ENCODE data around the gene TSN. TPM values are rescaled to one million over a fixed set of nuclear protein-coding genes. Genes with fewer than 3 reads are reported as not detected.
A peak's percentile ranks its signal among the peaks of the same experiment; 100 is the strongest.

The TSN gene
- total and polyA plus RNA-seq, 10 of the 15 experiments (the other 5 are each of a cell fraction or from before 2014, with no cell fraction given) = 45.6 to 102 (median 59.2) TPM

GRCh38 chr2:121736140-121736461 is 19.4 kb upstream of the TSN start:
- BruUV-seq (replicated peaks) = no TSS peak
- ChIA-PET POLR2A (interaction anchor here (0.6 to 2.9 kb wide), 11 partner anchors 8 to 289 kb away, joined by 3 to 19 read pairs (median 5); partner anchors contain the start of genes CLASP1 and RNU4ATAC), RAD21 (ENCODE audit: unreplicated experiment) (interaction anchor here (1.0 kb wide), 1 partner anchor 233 kb away, joined by 3 read pairs; no protein-coding TSS in a partner anchor), CTCF (interaction anchor here (0.6 to 1.9 kb wide), 6 partner anchors 20 to 325 kb away, joined by 3 to 6 read pairs (median 4); partner anchors contain the start of genes RNU4ATAC and TSN), SMC1A (ENCODE audit: uncharacterized antibody, unreplicated experiment) (interaction anchor here (1.3 to 1.9 kb wide), 3 partner anchors 14 to 208 kb away, joined by 3 to 5 read pairs (median 4); no protein-coding TSS in a partner anchor)
- Histone ChIP-seq H3K9me3 (replicated peaks; ENCODE audit: control insufficient read depth, insufficient read depth, low read length) (no peaks in the 10 kb centered on the region), H3K4me2 (ENCODE audit: control insufficient read depth, insufficient read depth) (peak overlapping the region; percentile 68), H3K79me2 (ENCODE audit: control insufficient read depth, insufficient read depth, low read length) (peaks cover 31% of the 10 kb centered on the region), H3K9ac (ENCODE audit: control insufficient read depth, insufficient read depth, low read length) (peak overlapping the region; percentile 97), H4K20me1 (ENCODE audit: control insufficient read depth, insufficient read depth) (no peaks in the 10 kb centered on the region), H2AFZ (ENCODE audit: control insufficient read depth, low read depth, low read length) (peak overlapping the region; percentile 85), H3K36me3 (ENCODE audit: control insufficient read depth in 2 of 2, insufficient read depth in 2 of 2, low read length in 1 of 2) (peaks cover 7 to 22% of the 10 kb centered on the region in 2 experiments), H3K27ac (ENCODE audit: control insufficient read depth, insufficient read depth) (peak overlapping the region; percentile 90), H3K4me3 (peak overlapping the region; percentile 86), H3K4me1 (ENCODE audit: control insufficient read depth, insufficient read depth, low read length) (no peaks in the 10 kb centered on the region; the same call in 1 of the 2 replicates), H3K27me3 (replicated peaks in 1 of 2; ENCODE audit: control insufficient read depth in 2 of 2, insufficient read depth in 2 of 2, low read length in 1 of 2) (no peaks in the 10 kb centered on the region)
- in situ Hi-C loops (cut with MboI) (no loop called here), intact Hi-C loops (cut with micrococcal nuclease; ENCODE audit: unreplicated experiment) (loop anchor here (1.0 to 5.0 kb wide), 2 partner anchors 87 to 204 kb away; partner anchors contain the start of genes CLASP1 and RNU4ATAC)
- FAIRE-seq (no peak), ATAC-seq (no peak; the same call in 2 of the 3 replicates), DNase-seq (ENCODE audit: low read depth, low spot score) (no peak)
- no peak for TF ChIP-seq NR2C2 (IDR thresholded peaks at IDR 0.05; ENCODE audit: borderline replicate concordance, control insufficient read depth, insufficient read length, low read depth)
- TF ChIP-seq NR2C1 (IDR thresholded peaks at IDR 0.05) = no peak
- no peak for TF ChIP-seq CUX1 (IDR thresholded peaks at IDR 0.05; ENCODE audit: insufficient replicate concordance, low read depth, low read length)
- TF ChIP-seq PML (IDR thresholded peaks at IDR 0.05; ENCODE audit: low read length) = 0 out of 2 replicates have a peak, but pooled peaks have one; percentile 20
- TF ChIP-seq TARDBP (IDR thresholded peaks at IDR 0.05; ENCODE audit: borderline replicate concordance) = no peak
- no peak for TF ChIP-seq ESRRA (IDR thresholded peaks at IDR 0.05; ENCODE audit: low read length)
- WGBS (ENCODE audit: insufficient coverage, insufficient replicate concordance, low lambda C conversion rate, missing lambda C conversion rate) = under 1% methylated on average over 8 of the region's 8 CpGs
